ENCODE measurements around the gene BHMT2.

GRCh38 chr5:79075646-79076426 is 6.3 kb downstream of the BHMT2 start:
- TF ChIP-seq CTCF (IDR thresholded peaks at IDR 0.05) (no peak), POLR2A (IDR thresholded peaks at IDR 0.05) (no peak)
